H9 (cell line): ENCODE results near the gene STYXL1. TPM values are rescaled to one million over a fixed set of nuclear protein-coding genes. Genes with fewer than 3 reads are reported as not detected.

Source experiments
- DNase-seq: peaks from one replicate; pipeline ENCODE4 v3.0.0-alpha.2; 2017
- H2AFZ ChIP-seq: one replicate; pipeline ENCODE4 v1.6.1; 2013; ENCODE audit warnings: mild to moderate bottlenecking, low read length, control low read depth, moderate library complexity
- H2AK5ac ChIP-seq: 2 replicates; pipeline ENCODE4 v1.6.1; 2013; ENCODE audit warnings: low read length, control low read depth, mixed read lengths; ENCODE audit not compliant: insufficient read length
- H2BK120ac ChIP-seq: one replicate; pipeline ENCODE4 v1.6.1; 2013; ENCODE audit warnings: low read depth, mild to moderate bottlenecking, low read length, control low read depth, inconsistent platforms; ENCODE audit not compliant: poor library complexity, severe bottlenecking
- H2BK12ac ChIP-seq: 2 replicates; pipeline ENCODE4 v1.6.1; 2013; ENCODE audit warnings: low read length, control low read depth, mixed read lengths, low read depth; ENCODE audit not compliant: insufficient read length
- H2BK15ac ChIP-seq: 2 replicates; pipeline ENCODE4 v1.6.1; 2013; ENCODE audit warnings: low read depth, low read length, control low read depth
- H2BK20ac ChIP-seq: one replicate; pipeline ENCODE4 v1.6.1; 2013; ENCODE audit warnings: low read depth, mild to moderate bottlenecking, low read length, control low read depth, inconsistent platforms; ENCODE audit not compliant: poor library complexity, severe bottlenecking
- H2BK5ac ChIP-seq: 2 replicates; pipeline ENCODE4 v1.6.1; 2013; ENCODE audit warnings: low read length, control low read depth, mixed read lengths; ENCODE audit not compliant: insufficient read length
- H3K14ac ChIP-seq: 2 replicates; pipeline ENCODE4 v1.6.1; 2013; ENCODE audit warnings: low read length, control low read depth; ENCODE audit not compliant: insufficient read depth
- H3K18ac ChIP-seq: 2 replicates; pipeline ENCODE4 v1.6.1; 2013; ENCODE audit warnings: low read depth, mild to moderate bottlenecking, mixed read lengths, low read length, control low read depth; ENCODE audit not compliant: insufficient read length
- H3K23ac ChIP-seq: 2 replicates; pipeline ENCODE4 v1.6.1; 2013; ENCODE audit warnings: low read length, control low read depth, mixed read lengths, low read depth; ENCODE audit not compliant: insufficient read length
- H3K23me2 ChIP-seq: 2 replicates; pipeline ENCODE4 v1.6.1; 2013; ENCODE audit warnings: low read depth, mild to moderate bottlenecking, mixed read lengths, low read length, control low read depth; ENCODE audit not compliant: insufficient read length, poor library complexity, severe bottlenecking
- H3K27ac ChIP-seq: 2 replicates; pipeline ENCODE4 v1.5.1; 2013; ENCODE audit warnings: low read length, control low read depth, mixed read lengths, low read depth; ENCODE audit not compliant: insufficient read length
- H3K27me3 ChIP-seq: 2 replicates; pipeline ENCODE4 v1.6.1; 2013; ENCODE audit warnings: low read length, control low read depth, inconsistent platforms; ENCODE audit not compliant: insufficient read depth
- H3K4ac ChIP-seq: 2 replicates; pipeline ENCODE4 v1.6.1; 2013; ENCODE audit warnings: low read depth, mild to moderate bottlenecking, control low read depth, inconsistent platforms, low read length, moderate library complexity
- H3K4me1 ChIP-seq: 2 replicates; pipeline ENCODE4 v1.6.1; 2013; ENCODE audit warnings: low read length, control low read depth, inconsistent platforms; ENCODE audit not compliant: insufficient read depth
- H3K4me2 ChIP-seq: 2 replicates; pipeline ENCODE4 v1.6.1; 2013; ENCODE audit warnings: low read length, control low read depth, mixed read lengths; ENCODE audit not compliant: insufficient read length, insufficient read depth
- H3K56ac ChIP-seq: 2 replicates; pipeline ENCODE4 v1.6.1; 2013; ENCODE audit warnings: low read depth, mild to moderate bottlenecking, mixed read lengths, low read length, control low read depth; ENCODE audit not compliant: insufficient read length
- H3K79me1 ChIP-seq: 2 replicates; pipeline ENCODE4 v1.6.1; 2013; ENCODE audit warnings: low read depth, mild to moderate bottlenecking, moderate library complexity, low read length, control low read depth, inconsistent platforms; ENCODE audit not compliant: insufficient read depth, poor library complexity, severe bottlenecking
- H3K79me2 ChIP-seq: 2 replicates; pipeline ENCODE4 v1.6.1; 2013; ENCODE audit warnings: low read length, control low read depth, inconsistent platforms; ENCODE audit not compliant: insufficient read depth
- H3K9ac ChIP-seq: 2 replicates; pipeline ENCODE4 v1.6.1; 2013; ENCODE audit warnings: low read length, control low read depth, mixed read lengths; ENCODE audit not compliant: insufficient read length; ENCODE audit errors: extremely low read depth
- H3K9me3 ChIP-seq: one replicate; pipeline ENCODE4 v1.6.1; 2013; ENCODE audit warnings: low read depth, low read length, inconsistent platforms; ENCODE audit not compliant: control insufficient read depth
- H3T11ph ChIP-seq: one replicate; pipeline ENCODE4 v1.6.1; 2013; ENCODE audit warnings: mild to moderate bottlenecking, low read length, control low read depth, inconsistent platforms
- H4K20me1 ChIP-seq: one replicate; pipeline ENCODE4 v1.6.1; 2013; ENCODE audit not compliant: control insufficient read depth, insufficient read length, insufficient read depth
- H4K5ac ChIP-seq: 2 replicates; pipeline ENCODE4 v1.6.1; 2013; ENCODE audit warnings: low read depth, mild to moderate bottlenecking, mixed read lengths, low read length, control low read depth; ENCODE audit not compliant: insufficient read length
- H4K8ac ChIP-seq: replicated peaks from 2 replicates; pipeline ENCODE4 v1.6.1; 2013; ENCODE audit warnings: low read length, control low read depth, mixed read lengths, low read depth; ENCODE audit not compliant: insufficient read length
- H4K91ac ChIP-seq: 2 replicates; pipeline ENCODE4 v1.6.1; 2013; ENCODE audit warnings: low read depth, mild to moderate bottlenecking, moderate library complexity, mixed read lengths, low read length, control low read depth; ENCODE audit not compliant: insufficient read length
- H3K27ac Mint-ChIP-seq, 3 experiments: 2 replicates in 2 of 3; 3 replicates in 1 of 3; pipeline ENCODE4 v1.8.0; 2020 to 2021; ENCODE audit warnings: mixed read lengths in 3 of 3, mild to moderate bottlenecking in 1 of 3, moderate library complexity in 1 of 3
- H3K27me3 Mint-ChIP-seq: 2 replicates; pipeline ENCODE4 v1.8.0; 2021; ENCODE audit warnings: low read depth, mild to moderate bottlenecking, moderate library complexity, mixed read lengths
- H3K36me3 Mint-ChIP-seq, 3 experiments: 2 replicates in 2 of 3; 3 replicates in 1 of 3; pipeline ENCODE4 v1.8.0; 2020 to 2021; ENCODE audit warnings: low read depth in 3 of 3, mixed read lengths in 3 of 3; ENCODE audit not compliant: insufficient read depth in 1 of 3
- H3K4me1 Mint-ChIP-seq, 2 experiments: 2 replicates each; pipeline ENCODE4 v1.8.0; 2020; ENCODE audit warnings: mixed read lengths in 2 of 2
- H3K4me3 Mint-ChIP-seq, 2 experiments: 2 replicates in 1 of 2; 3 replicates in 1 of 2; pipeline ENCODE4 v1.8.0; 2020 to 2021; ENCODE audit warnings: mild to moderate bottlenecking in 2 of 2, mixed read lengths in 2 of 2, moderate library complexity in 1 of 2
- H3K9me3 Mint-ChIP-seq, 2 experiments: 2 replicates in 1 of 2; 3 replicates in 1 of 2; pipeline ENCODE4 v1.8.0; 2020; ENCODE audit warnings: mild to moderate bottlenecking in 2 of 2, mixed read lengths in 2 of 2, moderate library complexity in 1 of 2
- WGBS: extraction: QIAGEN DNeasy Blood & Tissue Kit; methylation state at CpG from one replicate; pipeline ENCODE4 v1.1.7; 2013; ENCODE audit warnings: missing lambda C conversion rate, low lambda C conversion rate, mixed read lengths; ENCODE audit not compliant: insufficient read length; ENCODE audit errors: extremely low coverage; 5-methylcytosine and 5-hydroxymethylcytosine counted together
- total RNA-seq: library from RNA; stranded (reverse); gene quantifications from 2 replicates; pipeline ENCODE4 v1.2.1, GENCODE V29; 2021
- TF ChIP-seq, protein P1 (sequence below): fragments of 200-600 bp; sonication (generic); conservative IDR thresholded peaks from 3 replicates; pipeline ENCODE4 v1.8.0; 2021; ENCODE audit warnings: antibody characterized with exemption, mild to moderate bottlenecking

Gene STYXL1
- total RNA-seq, 1 experiment from 2014 or later = 38.7 TPM

DNA sequence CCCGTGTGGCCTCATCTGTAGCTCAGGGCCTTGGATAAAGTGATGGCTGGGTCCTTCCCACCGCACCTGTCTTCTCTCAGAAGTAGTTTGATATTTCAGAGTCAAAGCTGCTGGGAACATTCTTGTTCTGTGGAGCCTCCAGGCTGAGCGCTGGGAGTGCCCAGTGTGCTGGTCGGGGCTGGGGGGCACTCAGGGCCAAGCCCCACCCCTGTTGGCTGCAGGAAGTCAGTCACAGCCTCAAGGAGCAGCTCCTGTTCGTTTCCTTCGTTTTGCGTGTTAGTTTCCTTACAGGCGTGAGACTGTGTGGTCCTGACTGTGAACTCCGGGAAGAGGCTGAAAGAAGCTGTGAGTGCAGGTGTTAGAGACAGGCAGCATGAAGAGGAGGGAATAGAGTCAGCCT, 99.6 kb downstream of the STYXL1 start:
- Histone ChIP-seq H4K91ac (no peak overlapping the region), H3K27ac (no peak overlapping the region), H2AFZ (no peak overlapping the region), H4K20me1 (no peaks in the 10 kb centered on the region), H3K18ac (no peak overlapping the region), H3K56ac (no peak overlapping the region), H2AK5ac (no peak overlapping the region), H3K9me3 (no peaks in the 10 kb centered on the region), H2BK15ac (no peak overlapping the region), H4K5ac (no peak overlapping the region), H3K4me1 (no peaks in the 10 kb centered on the region), H3K4me2 (no peak overlapping the region), H2BK5ac (no peak overlapping the region), H3K14ac (no peak overlapping the region), H3K79me2 (peaks cover 4% of the 10 kb centered on the region; the same call in 1 of the 2 replicates), H2BK120ac (no peak overlapping the region), H3K79me1 (peaks cover 6% of the 10 kb centered on the region), H2BK12ac (no peak overlapping the region), H3K23ac (peak overlapping the region; percentile 86), H2BK20ac (no peak overlapping the region), H4K8ac (no peak overlapping the region), H3K9ac (no peak overlapping the region), H3K27me3 (no peaks in the 10 kb centered on the region), H3K4ac (no peak overlapping the region; the same call in 1 of the 2 replicates), H3K23me2 (no peaks in the 10 kb centered on the region), H3T11ph (no peak overlapping the region)
- Mint-ChIP-seq H3K36me3 (peaks cover 6 to 17% (median 15%) of the 10 kb centered on the region in 3 experiments; a peak in 6 of 7 replicates), H3K27ac (peak overlapping the region in 2 of 3 experiments; percentile 28 to 30; a peak in 4 of 7 replicates), H3K4me1 (peaks cover 2 to 3% of the 10 kb centered on the region in 2 experiments; a peak in 2 of 4 replicates), H3K27me3 (no peaks in the 10 kb centered on the region), H3K9me3 (peaks cover 2 to 6% of the 10 kb centered on the region in 2 experiments; a peak in 1 of 5 replicates), H3K4me3 (no peak overlapping the region)
- no CpG with 5 or more reads among the region's 9 CpGs for WGBS
- no peak for DNase-seq
- TF ChIP-seq, protein P1, sequence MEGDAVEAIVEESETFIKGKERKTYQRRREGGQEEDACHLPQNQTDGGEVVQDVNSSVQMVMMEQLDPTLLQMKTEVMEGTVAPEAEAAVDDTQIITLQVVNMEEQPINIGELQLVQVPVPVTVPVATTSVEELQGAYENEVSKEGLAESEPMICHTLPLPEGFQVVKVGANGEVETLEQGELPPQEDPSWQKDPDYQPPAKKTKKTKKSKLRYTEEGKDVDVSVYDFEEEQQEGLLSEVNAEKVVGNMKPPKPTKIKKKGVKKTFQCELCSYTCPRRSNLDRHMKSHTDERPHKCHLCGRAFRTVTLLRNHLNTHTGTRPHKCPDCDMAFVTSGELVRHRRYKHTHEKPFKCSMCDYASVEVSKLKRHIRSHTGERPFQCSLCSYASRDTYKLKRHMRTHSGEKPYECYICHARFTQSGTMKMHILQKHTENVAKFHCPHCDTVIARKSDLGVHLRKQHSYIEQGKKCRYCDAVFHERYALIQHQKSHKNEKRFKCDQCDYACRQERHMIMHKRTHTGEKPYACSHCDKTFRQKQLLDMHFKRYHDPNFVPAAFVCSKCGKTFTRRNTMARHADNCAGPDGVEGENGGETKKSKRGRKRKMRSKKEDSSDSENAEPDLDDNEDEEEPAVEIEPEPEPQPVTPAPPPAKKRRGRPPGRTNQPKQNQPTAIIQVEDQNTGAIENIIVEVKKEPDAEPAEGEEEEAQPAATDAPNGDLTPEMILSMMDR = no peak

Other genes with a start within 250 kb of the STYXL1 start
- not detected in 2 replicates for gene CCL24, start 234.2 kb downstream of the STYXL1 start, total RNA-seq
- 27.6 and 30.0 TPM in 2 replicates for gene RHBDD2, start 169.0 kb downstream of the STYXL1 start, total RNA-seq
- 125 and 128 TPM in 2 replicates for gene POR, start 132.8 kb downstream of the STYXL1 start, total RNA-seq
- 23.2 and 30.0 TPM in 2 replicates for gene TMEM120A, start 53.4 kb downstream of the STYXL1 start, total RNA-seq
- 257 and 260 TPM in 2 replicates for gene MDH2, start 106 bp upstream of the STYXL1 start, total RNA-seq
- 10.7 and 11.0 TPM in 2 replicates for gene SRRM3, start 153.9 kb upstream of the STYXL1 start, total RNA-seq